ENCODE results near the gene ASTL.

DNA sequence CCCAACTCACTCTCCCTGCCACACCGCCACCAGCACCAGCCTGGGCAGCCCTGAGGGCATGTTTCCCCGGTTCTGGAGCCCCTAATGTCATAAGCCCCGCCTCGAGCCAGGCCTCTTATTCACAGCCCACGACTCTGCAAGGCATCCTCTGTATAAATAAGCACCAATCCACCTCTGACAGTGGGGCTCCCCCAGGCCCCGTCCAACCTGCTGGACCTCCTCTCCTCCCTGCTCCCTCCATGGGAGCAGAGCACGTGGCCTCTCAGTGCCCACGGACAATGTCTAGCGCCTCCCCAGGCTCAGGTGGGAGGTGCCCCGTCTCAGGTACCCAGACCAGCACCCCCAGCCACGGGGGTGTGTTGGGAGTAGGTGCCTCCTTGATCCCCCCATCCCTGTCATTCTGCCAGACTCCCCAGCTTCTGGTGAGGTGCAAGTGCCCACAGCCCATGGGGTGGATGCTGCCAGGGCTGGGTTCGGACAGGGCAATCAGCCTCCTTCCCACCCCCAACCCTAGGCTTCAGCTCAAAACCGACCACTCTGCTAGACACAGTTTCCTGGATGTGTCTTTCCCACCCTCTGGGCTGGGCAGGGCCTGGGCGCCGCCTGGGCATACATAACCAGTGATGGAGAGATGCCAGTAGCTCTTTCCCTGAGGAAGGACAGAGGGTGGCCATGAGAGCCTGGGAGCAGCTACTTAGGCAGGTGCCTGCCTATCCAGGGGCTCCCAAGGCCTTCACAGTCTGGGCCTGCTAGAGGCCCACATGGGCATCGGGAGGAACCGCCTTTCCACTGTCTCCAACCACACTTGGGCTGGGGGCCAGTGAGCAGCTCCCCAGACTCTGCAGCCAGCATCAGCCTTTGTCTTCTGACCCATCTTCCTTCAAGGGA lies 20.4 kb downstream of the ASTL start:
- TF ChIP-seq, protein P1, sequence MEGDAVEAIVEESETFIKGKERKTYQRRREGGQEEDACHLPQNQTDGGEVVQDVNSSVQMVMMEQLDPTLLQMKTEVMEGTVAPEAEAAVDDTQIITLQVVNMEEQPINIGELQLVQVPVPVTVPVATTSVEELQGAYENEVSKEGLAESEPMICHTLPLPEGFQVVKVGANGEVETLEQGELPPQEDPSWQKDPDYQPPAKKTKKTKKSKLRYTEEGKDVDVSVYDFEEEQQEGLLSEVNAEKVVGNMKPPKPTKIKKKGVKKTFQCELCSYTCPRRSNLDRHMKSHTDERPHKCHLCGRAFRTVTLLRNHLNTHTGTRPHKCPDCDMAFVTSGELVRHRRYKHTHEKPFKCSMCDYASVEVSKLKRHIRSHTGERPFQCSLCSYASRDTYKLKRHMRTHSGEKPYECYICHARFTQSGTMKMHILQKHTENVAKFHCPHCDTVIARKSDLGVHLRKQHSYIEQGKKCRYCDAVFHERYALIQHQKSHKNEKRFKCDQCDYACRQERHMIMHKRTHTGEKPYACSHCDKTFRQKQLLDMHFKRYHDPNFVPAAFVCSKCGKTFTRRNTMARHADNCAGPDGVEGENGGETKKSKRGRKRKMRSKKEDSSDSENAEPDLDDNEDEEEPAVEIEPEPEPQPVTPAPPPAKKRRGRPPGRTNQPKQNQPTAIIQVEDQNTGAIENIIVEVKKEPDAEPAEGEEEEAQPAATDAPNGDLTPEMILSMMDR (IDR thresholded peaks at IDR 0.05), result peak; percentile 33
- no peak for TF ChIP-seq EZH2 (IDR thresholded peaks at IDR 0.05)

All from neural progenitor cell (in vitro differentiated cells).